OCI-LY7 (cell line): ENCODE results near the gene APCDD1. TPM values are rescaled to one million over a fixed set of nuclear protein-coding genes. Genes with fewer than 3 reads are reported as not detected.

ENCODE experiments used
- BruUV-seq: library from RNA; stranded (reverse); fragments of 400-500 nt; replicated peaks from 2 replicates; lab custom pipeline; 2021; lab: Mats Ljungman, UMichigan
- CTCF ChIA-PET: fragments of 300-600 bp; sonication (Branson Sonifier 250); formaldehyde crosslinking; loops from one replicate; lab custom pipeline; 2022; ENCODE audit warnings: antibody characterized with exemption; ENCODE audit not compliant: unreplicated experiment; lab: Charles Lee
- POLR2A ChIA-PET: fragments of 300-600 bp; sonication (Branson Sonifier 250); formaldehyde crosslinking; loops from one replicate; lab custom pipeline; 2022; ENCODE audit warnings: antibody characterized with exemption; lab: Charles Lee
- DNase-seq: peaks from one replicate; pipeline ENCODE4 v3.0.0-alpha.2; 2015; ENCODE audit warnings: low spot score
- H2AFZ ChIP-seq: fragments of 200-600 bp; sonication (generic), shearing (Covaris generic); 2 replicates; pipeline ENCODE4 v1.6.1; 2014; ENCODE audit warnings: mild to moderate bottlenecking, antibody characterized with exemption, low read length, moderate library complexity
- H3K27ac ChIP-seq: fragments of 200-600 bp; sonication (generic); 2 replicates; pipeline ENCODE4 v1.5.1; 2014; ENCODE audit warnings: mixed run types, low read depth, mild to moderate bottlenecking, moderate library complexity, low read length, inconsistent platforms; ENCODE audit not compliant: poor library complexity, severe bottlenecking
- H3K36me3 ChIP-seq: fragments of 200-600 bp; sonication (generic); 2 replicates; pipeline ENCODE4 v1.6.1; 2014; ENCODE audit warnings: mild to moderate bottlenecking, antibody characterized with exemption, low read length, moderate library complexity, mixed read lengths; ENCODE audit not compliant: insufficient read depth
- H3K4me1 ChIP-seq: fragments of 200-600 bp; sonication (generic); 2 replicates; pipeline ENCODE4 v1.5.1; 2014; ENCODE audit warnings: mild to moderate bottlenecking, low read length; ENCODE audit not compliant: insufficient read depth, poor library complexity, severe bottlenecking
- H3K4me2 ChIP-seq: fragments of 200-600 bp; sonication (generic); 2 replicates; pipeline ENCODE4 v1.6.1; 2014; ENCODE audit warnings: mild to moderate bottlenecking, low read length
- H3K4me3 ChIP-seq: fragments of 200-600 bp; sonication (generic); 2 replicates; pipeline ENCODE4 v1.5.1; 2014; ENCODE audit warnings: mild to moderate bottlenecking, low read depth, low read length; ENCODE audit not compliant: poor library complexity, severe bottlenecking
- H3K79me2 ChIP-seq: fragments of 200-600 bp; sonication (generic); 2 replicates; pipeline ENCODE4 v1.6.1; 2016; ENCODE audit warnings: low read depth, mild to moderate bottlenecking, low read length, moderate library complexity, mixed read lengths; ENCODE audit not compliant: insufficient read depth
- H3K9me2 ChIP-seq: fragments of 200-600 bp; sonication (generic); 2 replicates; pipeline ENCODE4 v1.6.1; 2016; ENCODE audit warnings: mild to moderate bottlenecking, low read length, mixed read lengths; ENCODE audit not compliant: insufficient read depth
- H3K9me3 ChIP-seq: fragments of 200-600 bp; sonication (generic); 2 replicates; pipeline ENCODE4 v1.6.1; 2014; ENCODE audit warnings: mild to moderate bottlenecking, mixed run types, low read length, mixed read lengths
- H4K20me1 ChIP-seq: fragments of 200-600 bp; sonication (generic); 2 replicates; pipeline ENCODE4 v1.6.1; 2014; ENCODE audit warnings: mild to moderate bottlenecking, antibody characterized with exemption, low read length, moderate library complexity, mixed read lengths; ENCODE audit not compliant: insufficient read depth
- CTCF ChIP-seq: fragments of 200-600 bp; sonication (generic); conservative IDR thresholded peaks from 2 replicates; pipeline ENCODE4 v1.5.1; 2014; ENCODE audit warnings: mild to moderate bottlenecking, antibody characterized with exemption, low read length, moderate library complexity, mixed read lengths
- EZH2phosphoT487 ChIP-seq: fragments of 200-600 bp; sonication (generic); IDR thresholded peaks from 2 replicates; pipeline ENCODE4 v1.6.1; 2018; ENCODE audit warnings: low read depth, borderline replicate concordance, mild to moderate bottlenecking, mixed run types, antibody characterized with exemption, low read length, moderate library complexity, mixed read lengths
- intact Hi-C: fragments of 100-400 bp; cut with micrococcal nuclease; formaldehyde crosslinking; loops from one replicate; pipeline ENCODE4 v1.10.0; 2022; ENCODE audit not compliant: unreplicated experiment
- total RNA-seq, 2 experiments: library from RNA; depleted of rRNA in 1 of 2; stranded (reverse); fragments of >200 nt in 1 of 2; shearing (Covaris generic) in 1 of 2; gene quantifications; 2 replicates each; pipeline ENCODE4 v1.2.3, GENCODE V29; 2014 to 2022

Gene APCDD1
- total RNA-seq, 2 experiments from 2014 or later = not detected

DNA sequence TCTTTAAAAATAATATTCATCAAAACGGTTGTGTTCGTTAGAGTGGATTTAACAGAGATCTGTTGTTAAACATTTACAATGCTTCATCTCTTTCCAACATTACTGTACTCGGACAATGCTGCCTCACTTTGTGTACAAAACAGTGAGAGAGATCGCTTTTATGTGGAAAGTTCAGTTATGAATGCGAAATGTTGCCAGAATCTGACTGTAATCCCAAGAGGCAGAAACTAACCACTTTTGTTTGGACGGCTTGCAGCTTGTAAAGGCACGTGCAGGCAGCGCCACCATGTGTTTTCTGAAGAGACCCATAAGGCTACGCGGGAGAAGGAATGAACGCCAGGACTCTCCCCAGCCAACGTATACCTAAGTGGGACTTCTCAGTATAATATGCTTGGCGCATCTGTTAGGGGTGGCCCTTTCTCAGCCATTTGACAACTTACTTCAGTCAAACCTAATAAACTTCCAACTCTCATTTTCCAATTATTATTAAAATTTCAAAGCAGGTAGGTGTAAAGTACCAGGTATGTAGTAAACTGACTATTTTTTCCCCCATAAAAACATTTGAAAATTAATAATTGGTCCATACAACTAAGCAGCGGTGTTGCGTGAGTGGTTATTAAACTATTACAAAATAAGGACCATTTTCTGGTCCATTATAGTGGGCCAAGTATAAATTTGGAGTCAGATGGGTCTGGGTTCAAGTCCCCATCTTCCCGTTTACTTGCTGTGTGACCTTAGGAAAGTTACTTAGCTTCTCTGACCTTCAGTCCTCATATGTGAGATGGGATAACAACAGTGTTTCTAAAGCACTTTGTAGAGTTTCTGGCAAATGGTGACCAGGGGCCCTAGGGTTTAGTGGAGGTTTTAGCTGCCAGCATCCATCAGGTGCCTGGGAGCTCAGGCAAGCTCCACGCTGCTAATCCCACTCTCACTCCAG, 65.8 kb downstream of the APCDD1 start:
- H3K4me1 ChIP-seq = peaks cover 10% of the 10 kb centered on the region
- TF ChIP-seq EZH2phosphoT487 (no peak), CTCF (peak; percentile 95)
- peak overlapping the region; percentile 76; the same call in 1 of the 2 replicates for H2AFZ ChIP-seq

GRCh38 chr18:10521566-10521965, 67.1 kb downstream of the APCDD1 start:
- no peaks in the 10 kb centered on the region for H3K36me3 ChIP-seq
- POLR2A ChIA-PET = no interaction called here
- no peak overlapping the region for H3K27ac ChIP-seq
- CTCF ChIA-PET = no interaction called here
- DNase-seq = no peak
- H3K79me2 ChIP-seq = peaks cover 3% of the 10 kb centered on the region
- TF ChIP-seq EZH2phosphoT487 (no peak), CTCF (no peak)
- no peak overlapping the region for H3K4me3 ChIP-seq
- no peaks in the 10 kb centered on the region for H3K9me3 ChIP-seq
- H2AFZ ChIP-seq = no peak overlapping the region
- peaks cover 5% of the 10 kb centered on the region; the same call in 1 of the 2 replicates for H4K20me1 ChIP-seq
- no peak overlapping the region for H3K4me2 ChIP-seq
- peaks cover 14% of the 10 kb centered on the region for H3K4me1 ChIP-seq
- intact Hi-C loops = loop anchor here (10.0 kb wide), 1 partner anchor 907 kb away; the partner anchor contains the start of gene PPP4R1
- BruUV-seq = no TSS peak
- H3K9me2 ChIP-seq = no peaks in the 10 kb centered on the region

More for the DNA sequence above, 65.8 kb downstream of the APCDD1 start:
- no peaks in the 10 kb centered on the region for H3K36me3 ChIP-seq
- BruUV-seq = no TSS peak
- DNase-seq = peak; percentile 86
- H3K9me3 ChIP-seq = no peaks in the 10 kb centered on the region
- POLR2A ChIA-PET = interaction anchor here (1.6 kb wide), 1 partner anchor 607 kb away, joined by 3 read pairs; the partner anchor contains the start of gene VAPA
- peak overlapping the region; percentile 53 for H3K4me2 ChIP-seq
- H3K4me3 ChIP-seq = no peak overlapping the region
- H3K27ac ChIP-seq = no peak overlapping the region
- 0 out of 2 replicates have a peak, but pooled peaks cover 4% of the 10 kb centered on the region for H4K20me1 ChIP-seq
- intact Hi-C loops = loop anchor here (1.0 to 10.0 kb wide), 3 partner anchors 245 to 905 kb away; partner anchors contain the start of gene PPP4R1
- no peaks in the 10 kb centered on the region for H3K9me2 ChIP-seq
- H3K79me2 ChIP-seq = no peaks in the 10 kb centered on the region
- CTCF ChIA-PET = interaction anchor here (1.4 kb wide), 1 partner anchor 607 kb away, joined by 3 read pairs; the partner anchor contains the start of gene VAPA
